ENCODE results near the gene AEN.

GRCh38 chr15:88637436-88637835 is 16.3 kb downstream of the AEN start:
- TF ChIP-seq CTCF (IDR thresholded peaks at IDR 0.05) (no peak), POLR2AphosphoS5 (IDR thresholded peaks at IDR 0.05) (no peak), POLR2A (IDR thresholded peaks at IDR 0.05) (no peak)
